Fibroblast of mammary gland (primary cell): Measurements from ENCODE around the gene SLC25A21.

ENCODE experiments used
- DNase-seq: peaks from one replicate; pipeline ENCODE4 v3.0.0-alpha.2; 2010; ENCODE audit warnings: low read depth
- H3K4me3 ChIP-seq: 2 replicates; pipeline ENCODE4 v1.5.1; 2011; ENCODE audit warnings: low read depth, mild to moderate bottlenecking, low read length, moderate library complexity; ENCODE audit not compliant: control insufficient read depth
- TF ChIP-seq, protein P1 (sequence below): conservative IDR thresholded peaks from 2 replicates; pipeline ENCODE4 v1.5.1; 2011; ENCODE audit warnings: low read depth, low read length, inconsistent platforms; ENCODE audit not compliant: control insufficient read depth, insufficient read depth

SLC25A21 gene

DNA sequence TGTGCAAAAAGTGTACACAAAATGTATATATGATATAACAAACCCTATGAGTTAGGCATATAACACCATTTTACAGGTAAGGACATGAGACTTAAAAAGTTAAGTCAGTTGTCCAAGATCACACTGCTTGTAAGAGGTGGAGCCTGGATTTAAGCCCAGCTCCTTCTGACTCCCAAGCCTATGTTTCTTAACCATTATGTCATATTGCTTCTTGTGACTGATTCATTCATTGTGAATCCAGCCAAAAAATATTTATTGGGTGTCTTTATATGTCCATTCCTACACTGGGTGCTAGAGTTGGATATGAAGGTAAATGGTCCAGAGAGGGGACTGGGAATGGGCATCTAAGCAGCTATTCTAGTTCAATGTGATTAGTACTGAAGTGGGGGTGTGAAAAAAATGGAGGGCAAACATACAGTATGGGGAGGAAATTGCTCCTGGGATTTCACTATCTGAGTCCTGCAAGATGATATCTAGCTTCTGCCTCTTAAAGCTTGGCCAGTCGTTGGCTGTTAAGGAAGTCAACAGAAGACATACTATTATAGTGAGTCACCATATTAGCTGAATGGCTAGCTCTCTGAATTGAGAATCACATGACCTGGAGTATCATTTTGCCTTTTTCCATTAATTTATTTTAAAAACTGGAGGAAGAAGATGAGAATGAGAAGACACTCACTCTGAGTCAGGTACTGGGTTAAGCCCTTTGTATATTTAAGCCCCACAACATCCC lies 481.9 kb downstream of the SLC25A21 start:
- peak; percentile 3 for DNase-seq
- H3K4me3 ChIP-seq, result no peak overlapping the region

DNA sequence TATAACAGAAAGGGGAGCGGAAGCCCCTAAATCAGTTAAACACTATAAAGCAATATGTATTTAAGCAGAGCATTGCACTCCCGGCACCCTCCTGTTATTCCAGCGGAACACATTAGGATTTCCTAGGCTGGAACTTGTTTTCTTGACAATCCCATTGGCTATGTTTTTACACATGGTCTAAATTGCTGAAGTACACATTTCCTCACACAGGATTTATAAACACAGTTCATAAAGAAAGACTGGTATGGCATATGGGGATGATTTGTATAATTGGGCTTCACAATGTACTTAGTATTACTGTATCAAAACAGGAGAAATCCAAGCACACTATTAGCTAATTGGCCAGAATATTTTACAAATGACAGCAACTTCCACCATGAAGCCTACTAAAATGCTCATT lies 487.5 kb downstream of the SLC25A21 start:
- no peak overlapping the region for H3K4me3 ChIP-seq
- no peak for DNase-seq
- TF ChIP-seq, protein P1, sequence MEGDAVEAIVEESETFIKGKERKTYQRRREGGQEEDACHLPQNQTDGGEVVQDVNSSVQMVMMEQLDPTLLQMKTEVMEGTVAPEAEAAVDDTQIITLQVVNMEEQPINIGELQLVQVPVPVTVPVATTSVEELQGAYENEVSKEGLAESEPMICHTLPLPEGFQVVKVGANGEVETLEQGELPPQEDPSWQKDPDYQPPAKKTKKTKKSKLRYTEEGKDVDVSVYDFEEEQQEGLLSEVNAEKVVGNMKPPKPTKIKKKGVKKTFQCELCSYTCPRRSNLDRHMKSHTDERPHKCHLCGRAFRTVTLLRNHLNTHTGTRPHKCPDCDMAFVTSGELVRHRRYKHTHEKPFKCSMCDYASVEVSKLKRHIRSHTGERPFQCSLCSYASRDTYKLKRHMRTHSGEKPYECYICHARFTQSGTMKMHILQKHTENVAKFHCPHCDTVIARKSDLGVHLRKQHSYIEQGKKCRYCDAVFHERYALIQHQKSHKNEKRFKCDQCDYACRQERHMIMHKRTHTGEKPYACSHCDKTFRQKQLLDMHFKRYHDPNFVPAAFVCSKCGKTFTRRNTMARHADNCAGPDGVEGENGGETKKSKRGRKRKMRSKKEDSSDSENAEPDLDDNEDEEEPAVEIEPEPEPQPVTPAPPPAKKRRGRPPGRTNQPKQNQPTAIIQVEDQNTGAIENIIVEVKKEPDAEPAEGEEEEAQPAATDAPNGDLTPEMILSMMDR, result no peak

More for the DNA sequence above, 481.9 kb downstream of the SLC25A21 start:
- TF ChIP-seq, protein P1, result no peak

DNA sequence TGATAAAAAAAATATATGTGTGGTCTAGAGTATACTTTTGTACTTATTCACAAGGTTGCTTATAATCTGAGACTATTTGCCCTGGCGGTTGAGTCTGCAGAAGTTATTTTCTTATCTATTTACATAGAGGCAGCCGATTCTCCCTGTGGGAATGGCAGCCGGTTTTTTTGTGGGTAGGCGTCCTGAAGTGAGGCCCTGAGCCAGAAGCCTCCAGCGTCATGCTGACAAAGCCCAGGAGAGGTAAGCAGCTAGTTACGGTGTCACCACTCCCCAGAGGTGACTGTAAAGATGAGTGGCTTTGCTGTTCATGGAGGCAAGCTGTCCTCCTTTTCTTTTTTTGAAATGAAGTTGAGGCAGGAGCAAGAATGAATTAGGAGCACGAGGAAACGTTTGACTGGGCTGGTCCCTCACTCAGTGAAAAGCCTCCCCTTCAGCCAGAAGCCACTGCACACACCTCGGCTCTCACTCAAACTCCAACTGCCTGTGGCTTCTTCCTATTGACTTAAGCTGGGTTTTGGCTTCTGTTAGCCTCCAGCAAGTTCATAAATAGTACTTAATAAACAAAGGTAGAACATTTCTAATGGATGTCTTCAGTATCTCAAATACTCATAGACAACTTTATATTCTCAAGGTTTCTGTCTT lies 489.2 kb downstream of the SLC25A21 start:
- DNase-seq, result no peak
- TF ChIP-seq, protein P1, result no peak
- H3K4me3 ChIP-seq, result no peak overlapping the region

DNA sequence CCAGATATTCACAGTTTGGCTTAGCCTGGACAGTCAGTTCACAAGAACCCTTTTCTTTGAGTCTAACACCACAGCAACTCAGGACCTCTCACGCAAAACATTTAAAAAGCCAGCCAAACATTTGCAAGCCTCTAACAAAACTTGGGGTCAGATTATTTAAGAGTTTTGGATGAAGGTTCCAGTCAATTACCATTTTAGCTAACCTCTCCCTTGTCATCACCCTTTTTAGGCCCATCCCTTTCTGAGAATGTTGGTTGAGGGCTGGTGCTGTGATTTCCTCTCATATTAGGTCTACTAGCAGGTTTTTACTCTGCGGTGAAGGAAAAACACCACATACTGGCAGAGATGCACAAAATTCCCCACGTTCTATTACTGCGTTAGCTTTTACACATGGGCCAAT lies 490.1 kb downstream of the SLC25A21 start:
- no peak overlapping the region for H3K4me3 ChIP-seq
- no peak for DNase-seq
- TF ChIP-seq, protein P1, result no peak

DNA sequence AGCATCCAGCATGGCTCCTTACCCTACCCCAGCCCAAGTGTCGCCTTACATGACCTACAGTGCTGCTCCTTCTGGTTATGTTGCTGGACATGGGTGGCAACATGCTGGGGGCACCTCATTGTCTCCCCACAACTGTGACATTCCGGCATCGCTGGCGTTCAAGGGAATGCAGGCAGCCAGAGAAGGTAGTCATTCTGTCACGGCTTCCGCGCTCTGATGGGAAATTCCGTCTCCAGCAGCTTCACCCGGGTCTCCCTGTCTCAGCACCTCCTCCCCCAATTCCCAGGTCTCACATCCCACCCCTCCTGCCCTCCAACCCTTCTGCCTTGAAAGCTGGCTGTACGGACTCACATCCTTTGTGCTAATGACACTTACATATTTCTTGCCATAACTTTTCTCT lies 496.2 kb downstream of the SLC25A21 start:
- TF ChIP-seq, protein P1, result no peak
- no peak for DNase-seq
- no peak overlapping the region for H3K4me3 ChIP-seq

DNA sequence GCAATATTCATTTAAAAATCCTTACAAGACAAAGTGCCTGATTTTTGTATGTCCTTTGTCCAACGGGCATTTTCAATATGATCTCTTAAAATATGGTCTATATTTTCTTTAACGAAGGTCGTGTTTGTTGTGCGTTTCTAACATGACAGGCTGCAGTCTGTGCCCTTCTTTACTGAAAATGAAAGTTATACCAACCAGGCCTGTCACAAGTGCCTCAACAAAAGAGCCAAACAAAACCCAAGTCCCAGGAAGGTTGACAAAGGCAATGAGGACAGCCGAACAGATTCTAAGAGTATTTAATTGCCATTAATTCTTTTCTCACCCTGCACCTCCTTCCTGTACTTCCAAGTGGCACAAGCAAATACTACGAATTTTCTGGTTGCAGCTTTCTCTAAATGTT lies 496.8 kb downstream of the SLC25A21 start:
- DNase-seq, result no peak
- no peak overlapping the region for H3K4me3 ChIP-seq
- TF ChIP-seq, protein P1, result no peak

DNA sequence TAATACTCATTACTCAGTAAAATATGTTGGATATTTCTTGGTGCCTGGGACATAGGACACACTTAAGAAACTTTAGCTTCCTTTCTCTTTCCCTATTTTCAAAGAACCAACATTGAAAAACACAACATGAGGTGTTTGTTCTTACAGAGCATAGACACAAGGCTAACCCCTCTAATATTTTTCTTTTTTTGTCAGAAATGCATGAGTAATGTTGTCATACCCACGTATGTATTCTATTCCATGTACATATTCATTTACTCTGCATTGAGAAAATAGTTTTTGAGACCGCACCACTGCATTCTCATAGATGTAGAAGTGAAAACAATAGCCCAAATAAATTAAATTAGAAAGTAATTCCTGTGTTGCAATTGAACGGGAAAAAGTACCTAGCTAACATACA lies 497.7 kb downstream of the SLC25A21 start:
- TF ChIP-seq, protein P1, result no peak
- H3K4me3 ChIP-seq, result no peak overlapping the region
- DNase-seq, result no peak
